Calu3 (cell line): ENCODE measurements around the gene SMCHD1. TPM values are rescaled to one million over a fixed set of nuclear protein-coding genes. Genes with fewer than 3 reads are reported as not detected.

Experiments used
- BruUV-seq: library from RNA; stranded (reverse); fragments of 400-500 nt; replicated peaks from 2 replicates; lab custom pipeline; 2021; lab: Mats Ljungman, UMichigan
- CTCF ChIA-PET: fragments of 300-600 bp; sonication (Branson Sonifier 250); formaldehyde crosslinking; loops from one replicate; lab custom pipeline; 2022; ENCODE audit warnings: antibody characterized with exemption; lab: Charles Lee
- DNase-seq: peaks from one replicate; pipeline ENCODE4 v3.0.0; 2022
- H3K27ac Mint-ChIP-seq: one replicate; pipeline ENCODE4 v1.8.0; 2022; ENCODE audit warnings: mixed read lengths; ENCODE audit not compliant: unreplicated experiment
- H3K27me3 Mint-ChIP-seq: one replicate; pipeline ENCODE4 v1.8.0; 2022; ENCODE audit warnings: mixed read lengths; ENCODE audit not compliant: unreplicated experiment
- H3K36me3 Mint-ChIP-seq: one replicate; pipeline ENCODE4 v1.8.0; 2022; ENCODE audit warnings: mild to moderate bottlenecking, moderate library complexity, mixed read lengths; ENCODE audit not compliant: insufficient read depth, unreplicated experiment
- H3K4me1 Mint-ChIP-seq: one replicate; pipeline ENCODE4 v1.8.0; 2022; ENCODE audit warnings: mild to moderate bottlenecking, low read depth, mixed read lengths; ENCODE audit not compliant: unreplicated experiment
- H3K4me3 Mint-ChIP-seq: one replicate; pipeline ENCODE4 v1.8.0; 2022; ENCODE audit warnings: mild to moderate bottlenecking, low read depth, moderate library complexity, mixed read lengths; ENCODE audit not compliant: unreplicated experiment
- H3K9me3 Mint-ChIP-seq: one replicate; pipeline ENCODE4 v1.8.0; 2022; ENCODE audit warnings: low read depth, mixed read lengths; ENCODE audit not compliant: unreplicated experiment
- intact Hi-C: fragments of 100-400 bp; cut with micrococcal nuclease; formaldehyde crosslinking; loops from one replicate; pipeline ENCODE4 v1.10.0; 2022; ENCODE audit not compliant: unreplicated experiment
- total RNA-seq: library from RNA; stranded (reverse); gene quantifications from 2 replicates; pipeline ENCODE4 v1.2.3, GENCODE V29; 2022
- TF ChIP-seq, protein P1 (sequence below): fragments of 200-600 bp; IDR thresholded peaks from one replicate; pipeline ENCODE4 v1.8.0; 2022; ENCODE audit warnings: antibody characterized with exemption; ENCODE audit not compliant: unreplicated experiment

Gene SMCHD1
- total RNA-seq, 1 experiment from 2014 or later = 68.3 TPM

DNA sequence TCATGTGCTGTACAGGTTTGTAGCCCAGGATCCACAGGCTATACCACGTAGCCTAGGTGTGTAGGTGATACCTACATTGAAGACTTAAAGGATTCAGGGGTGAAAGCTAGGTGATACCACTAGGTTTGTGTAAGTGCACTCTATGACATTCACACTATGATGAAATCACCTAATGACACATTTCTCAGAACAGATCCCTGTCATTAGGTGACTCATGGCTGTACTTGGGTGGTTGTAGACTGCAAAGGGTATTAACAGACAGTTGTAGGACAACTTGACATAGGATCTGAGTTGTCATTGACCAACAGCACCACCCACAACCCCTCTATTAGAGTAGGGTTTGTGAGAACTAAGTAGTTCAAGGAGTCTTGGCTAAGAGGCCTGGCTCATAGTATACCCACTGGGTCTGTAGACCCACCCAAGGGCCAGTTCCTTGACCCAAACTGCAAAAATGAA, 27.7 kb upstream of the SMCHD1 start:
- DNase-seq = no peak

GRCh38 chr18:2629003-2629402, 26.5 kb upstream of the SMCHD1 start:
- no peaks in the 10 kb centered on the region for H3K36me3 Mint-ChIP-seq
- TF ChIP-seq, protein P1, sequence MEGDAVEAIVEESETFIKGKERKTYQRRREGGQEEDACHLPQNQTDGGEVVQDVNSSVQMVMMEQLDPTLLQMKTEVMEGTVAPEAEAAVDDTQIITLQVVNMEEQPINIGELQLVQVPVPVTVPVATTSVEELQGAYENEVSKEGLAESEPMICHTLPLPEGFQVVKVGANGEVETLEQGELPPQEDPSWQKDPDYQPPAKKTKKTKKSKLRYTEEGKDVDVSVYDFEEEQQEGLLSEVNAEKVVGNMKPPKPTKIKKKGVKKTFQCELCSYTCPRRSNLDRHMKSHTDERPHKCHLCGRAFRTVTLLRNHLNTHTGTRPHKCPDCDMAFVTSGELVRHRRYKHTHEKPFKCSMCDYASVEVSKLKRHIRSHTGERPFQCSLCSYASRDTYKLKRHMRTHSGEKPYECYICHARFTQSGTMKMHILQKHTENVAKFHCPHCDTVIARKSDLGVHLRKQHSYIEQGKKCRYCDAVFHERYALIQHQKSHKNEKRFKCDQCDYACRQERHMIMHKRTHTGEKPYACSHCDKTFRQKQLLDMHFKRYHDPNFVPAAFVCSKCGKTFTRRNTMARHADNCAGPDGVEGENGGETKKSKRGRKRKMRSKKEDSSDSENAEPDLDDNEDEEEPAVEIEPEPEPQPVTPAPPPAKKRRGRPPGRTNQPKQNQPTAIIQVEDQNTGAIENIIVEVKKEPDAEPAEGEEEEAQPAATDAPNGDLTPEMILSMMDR = no peak
- H3K27ac Mint-ChIP-seq = no peak overlapping the region
- no TSS peak for BruUV-seq
- intact Hi-C loops = no loop called here
- no peak overlapping the region for H3K4me3 Mint-ChIP-seq
- no peak for DNase-seq
- CTCF ChIA-PET = no interaction called here
- H3K27me3 Mint-ChIP-seq = peaks cover 14% of the 10 kb centered on the region
- H3K9me3 Mint-ChIP-seq = no peaks in the 10 kb centered on the region
- peaks cover 6% of the 10 kb centered on the region for H3K4me1 Mint-ChIP-seq

More for the DNA sequence above, 27.7 kb upstream of the SMCHD1 start:
- peaks cover 6% of the 10 kb centered on the region for H3K4me1 Mint-ChIP-seq
- H3K9me3 Mint-ChIP-seq = no peaks in the 10 kb centered on the region
- peaks cover 13% of the 10 kb centered on the region for H3K27me3 Mint-ChIP-seq
- CTCF ChIA-PET = no interaction called here
- intact Hi-C loops = no loop called here
- TF ChIP-seq, protein P1 = no peak
- no peak overlapping the region for H3K27ac Mint-ChIP-seq
- no peaks in the 10 kb centered on the region for H3K36me3 Mint-ChIP-seq
- no peak overlapping the region for H3K4me3 Mint-ChIP-seq
- no TSS peak for BruUV-seq

DNA sequence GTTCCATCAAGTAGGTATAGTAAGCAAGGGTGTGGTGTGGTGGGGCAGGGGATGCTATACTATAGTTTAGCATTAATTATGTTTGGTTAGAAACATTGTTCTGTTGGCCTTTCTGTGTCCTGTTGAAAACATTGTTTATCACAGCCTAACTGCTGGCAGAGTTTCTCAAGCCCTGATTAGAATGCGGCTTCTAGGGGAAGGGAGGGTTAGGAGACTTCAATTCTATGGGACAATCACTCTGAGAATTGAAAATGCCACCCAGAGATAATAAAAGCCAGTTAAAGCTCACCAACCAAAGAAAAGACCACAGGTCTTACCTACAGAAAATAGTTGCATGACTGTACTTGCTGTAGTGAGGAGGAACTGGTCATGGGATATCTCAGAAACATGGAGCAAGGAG, 19.9 kb upstream of the SMCHD1 start:
- no peaks in the 10 kb centered on the region for H3K36me3 Mint-ChIP-seq
- H3K27me3 Mint-ChIP-seq = peaks cover 14% of the 10 kb centered on the region
- no TSS peak for BruUV-seq
- H3K27ac Mint-ChIP-seq = no peak overlapping the region
- DNase-seq = no peak
- H3K9me3 Mint-ChIP-seq = no peaks in the 10 kb centered on the region
- CTCF ChIA-PET = no interaction called here
- intact Hi-C loops = no loop called here
- H3K4me3 Mint-ChIP-seq = no peak overlapping the region
- TF ChIP-seq, protein P1 = no peak
- H3K4me1 Mint-ChIP-seq = peaks cover 20% of the 10 kb centered on the region

- CTCF ChIA-PET = no interaction called here
- H3K9me3 Mint-ChIP-seq = no peaks in the 10 kb centered on the region
These were observed 19.3 kb upstream of the SMCHD1 start for GRCh38 chr18:2636126-2636631.

More at GRCh38 chr18:2636126-2636631, 19.3 kb upstream of the SMCHD1 start:
- no peak for DNase-seq
- Mint-ChIP-seq H3K4me1 (peaks cover 20% of the 10 kb centered on the region), H3K4me3 (no peak overlapping the region), H3K36me3 (no peaks in the 10 kb centered on the region), H3K27me3 (peaks cover 14% of the 10 kb centered on the region), H3K27ac (no peak overlapping the region)
- TF ChIP-seq, protein P1 = no peak
- BruUV-seq = no TSS peak
- intact Hi-C loops = no loop called here
